Adrenal gland (tissue), 12 donors: Measurements from ENCODE around the gene KRT8. TPM values are rescaled to one million over a fixed set of nuclear protein-coding genes. Genes with fewer than 3 reads are reported as not detected.

Experiments
- DNase-seq, 7 donors: peaks; one replicate each; pipeline ENCODE4 v3.0.0-alpha.2; 2019 to 2020
- H3K27ac ChIP-seq, 5 donors: fragments of 200-600 bp; sonication (generic) in 4 of 5; 1 replicate in 3 of 5; 2 replicates in 2 of 5; pipeline versions ENCODE4 v1.5.1 to v1.8.0; 2016 to 2020; ENCODE audit warnings: mild to moderate bottlenecking in 1 of 5
- H3K27me3 ChIP-seq: fragments of 200-600 bp; 2 replicates; pipeline ENCODE4 v1.8.0; 2021
- H3K36me3 ChIP-seq, 2 donors: fragments of 200-600 bp; replicated peaks in 1 of 2; 1 replicate in 1 of 2; 2 replicates in 1 of 2; pipeline versions ENCODE4 v1.5.1 to v1.8.0; 2018 to 2022
- H3K4me1 ChIP-seq, 2 donors: fragments of 200-600 bp; replicated peaks in 1 of 2; 1 replicate in 1 of 2; 2 replicates in 1 of 2; pipeline versions ENCODE4 v1.5.1 to v1.8.0; 2018 to 2021
- H3K4me3 ChIP-seq, 4 donors: fragments of 200-600 bp; sonication (generic) in 3 of 4; one replicate each; pipeline ENCODE4 v1.5.1; 2016 to 2018
- H3K9me3 ChIP-seq, 3 donors: fragments of 200-600 bp; sonication (generic) in 1 of 3; replicated peaks in 1 of 3; 1 replicate in 2 of 3; 2 replicates in 1 of 3; pipeline versions ENCODE4 v1.5.1 to v1.8.0; 2016 to 2021
- POLR2A ChIP-seq, 2 donors: fragments of 450-650 bp; IDR thresholded peaks; one replicate each; pipeline ENCODE4 v1.6.1; 2017; ENCODE audit warnings: antibody characterized with exemption in 2 of 2, mild to moderate bottlenecking in 2 of 2, moderate library complexity in 1 of 2
- WGBS, 4 donors: extraction: QIAGEN DNeasy Blood & Tissue Kit in 2 of 4; methylation state at CpG; one replicate each; pipeline versions ENCODE4 v1.1.5 to v1.1.7; 2013 to 2017; 5-methylcytosine and 5-hydroxymethylcytosine counted together
- intact Hi-C, 2 donors: fragments of 100-400 bp; cut with DNase I; formaldehyde crosslinking; loops; one replicate each; pipeline versions ENCODE4 v1.14.1 to v1.15.0; 2022 to 2023
- polyA plus RNA-seq, 3 donors: library from polyadenylated mRNA; stranded (reverse); fragments of 200-250 nt in 2 of 3; fragments of 350-450 nt in 1 of 3; fragmentation: Illumina TruSeq in 1 of 3; extraction: RNeasy Lipid Tissue Mini Kit (QIAGEN cat#74804) in 1 of 3; gene quantifications; one replicate each; pipeline ENCODE4 v1.2.3, GENCODE V29; 2013 to 2014
- total RNA-seq, 9 donors: library from RNA; depleted of rRNA in 4 of 9; stranded (reverse); fragments of >200 nt in 4 of 9; fragments of 120-200 nt in 1 of 9; fragmentation: NEBNext Ultra II Directional in 1 of 9; extraction: Animal tissue kit (Norgen Biotek cat#: 25700) in 1 of 9; gene quantifications; one replicate each; pipeline versions ENCODE4 v1.1.0 to v1.2.4, GENCODE V29; 2013 to 2023
- TF ChIP-seq, protein P1 (sequence below), 6 experiments: fragments of 450-650 bp in 4 of 6; fragments of 200-600 bp in 2 of 6; sonication (generic) in 1 of 6; IDR thresholded peaks; 1 replicate in 5 of 6; 2 replicates in 1 of 6; pipeline versions ENCODE4 v1.5.1 to v1.8.0; 2016 to 2021; ENCODE audit warnings: antibody characterized with exemption in 6 of 6, mild to moderate bottlenecking in 2 of 6, moderate library complexity in 1 of 6
- donor health status: healthy with polysubstance abuse.
- donor health status: Bipolar disorder and iron deficiency.
- donor health status: DM: yes; HTN: yes; CAD: no.
- donor health status: DM: no; HTN: no; CAD: no.
- donor health status: DM: no; HTN: no; CAD: no.
- donor health status: DM: yes; HTN: yes; CAD: no.

Gene KRT8
- total and polyA plus RNA-seq, 12 donors = 13.3 to 198 (median 71.0) TPM

DNA sequence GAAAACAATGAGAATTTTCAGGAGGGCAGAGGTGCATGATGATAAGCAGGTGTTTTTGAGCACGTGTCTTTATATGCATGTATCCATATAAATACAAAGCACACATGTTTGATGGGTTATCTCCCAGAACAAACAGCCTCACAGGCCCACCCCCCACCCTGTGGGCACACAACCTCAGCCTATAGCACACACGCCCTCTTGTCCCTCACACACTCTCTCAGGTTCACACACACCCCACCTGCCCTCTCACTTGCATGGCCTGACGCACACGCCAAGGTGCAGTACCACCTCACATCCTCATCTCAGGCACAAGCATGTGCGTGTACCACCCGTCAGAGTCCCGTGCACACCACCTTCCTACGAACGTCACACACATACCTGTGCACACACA, 8.6 kb upstream of the KRT8 start:
- intact Hi-C loops = no loop called here
- H3K27me3 ChIP-seq = no peaks in the 10 kb centered on the region
- no peak overlapping the region for H3K4me3 ChIP-seq
- no peaks in the 10 kb centered on the region for H3K36me3 ChIP-seq
- H3K27ac ChIP-seq = no peak overlapping the region
- no peak for DNase-seq
- no peaks in the 10 kb centered on the region for H3K9me3 ChIP-seq
- TF ChIP-seq POLR2A (IDR thresholded peaks at IDR 0.05) = no peak
- TF ChIP-seq, protein P1, sequence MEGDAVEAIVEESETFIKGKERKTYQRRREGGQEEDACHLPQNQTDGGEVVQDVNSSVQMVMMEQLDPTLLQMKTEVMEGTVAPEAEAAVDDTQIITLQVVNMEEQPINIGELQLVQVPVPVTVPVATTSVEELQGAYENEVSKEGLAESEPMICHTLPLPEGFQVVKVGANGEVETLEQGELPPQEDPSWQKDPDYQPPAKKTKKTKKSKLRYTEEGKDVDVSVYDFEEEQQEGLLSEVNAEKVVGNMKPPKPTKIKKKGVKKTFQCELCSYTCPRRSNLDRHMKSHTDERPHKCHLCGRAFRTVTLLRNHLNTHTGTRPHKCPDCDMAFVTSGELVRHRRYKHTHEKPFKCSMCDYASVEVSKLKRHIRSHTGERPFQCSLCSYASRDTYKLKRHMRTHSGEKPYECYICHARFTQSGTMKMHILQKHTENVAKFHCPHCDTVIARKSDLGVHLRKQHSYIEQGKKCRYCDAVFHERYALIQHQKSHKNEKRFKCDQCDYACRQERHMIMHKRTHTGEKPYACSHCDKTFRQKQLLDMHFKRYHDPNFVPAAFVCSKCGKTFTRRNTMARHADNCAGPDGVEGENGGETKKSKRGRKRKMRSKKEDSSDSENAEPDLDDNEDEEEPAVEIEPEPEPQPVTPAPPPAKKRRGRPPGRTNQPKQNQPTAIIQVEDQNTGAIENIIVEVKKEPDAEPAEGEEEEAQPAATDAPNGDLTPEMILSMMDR (IDR thresholded peaks at IDR 0.05) = no peak
- H3K4me1 ChIP-seq = peaks cover 0 to 1% of the 10 kb centered on the region in 2 donors
- 86 to 95% (median 90%) methylated on average over 9 of the region's 9 CpGs for WGBS, 4 donors

DNA sequence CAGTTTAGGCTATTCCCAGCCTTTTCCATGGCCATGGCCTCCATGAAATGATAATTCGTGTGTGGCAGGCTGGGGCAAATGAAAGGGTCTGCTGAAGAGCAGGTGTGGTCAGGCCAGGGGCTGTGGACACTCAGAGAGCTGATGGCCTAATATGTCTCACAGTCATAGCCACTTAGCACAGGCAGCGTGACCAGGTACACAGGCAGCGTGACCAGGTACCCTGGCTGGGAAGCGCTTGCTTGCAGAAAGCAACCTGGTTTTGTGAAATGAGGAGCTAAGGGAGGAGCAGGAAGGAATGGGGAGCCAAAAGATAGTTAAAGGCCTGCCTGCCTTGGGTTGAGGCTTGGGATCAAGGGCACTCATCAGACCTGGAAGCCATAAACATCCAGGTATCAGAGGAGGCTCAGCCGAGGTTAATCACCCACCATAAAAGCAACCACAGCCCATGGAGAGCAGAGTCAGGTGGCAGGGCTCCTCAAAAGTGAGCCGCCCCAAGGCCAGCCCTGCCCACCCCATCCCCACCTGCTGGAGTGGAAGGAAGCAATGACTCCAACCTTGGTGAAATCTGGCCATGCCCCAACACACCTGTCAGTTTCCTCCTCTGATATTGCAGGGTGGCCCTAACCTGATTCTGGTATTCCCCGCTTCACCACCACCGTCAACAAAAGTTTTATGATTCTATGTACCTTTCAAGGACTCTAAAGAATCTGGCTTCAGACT, 8.0 kb upstream of the KRT8 start:
- WGBS, 4 donors = 84 to 94% (median 92%) methylated on average over 5 to 8 of the region's 8 CpGs
- H3K27ac ChIP-seq = no peak overlapping the region
- DNase-seq = no peak

DNA sequence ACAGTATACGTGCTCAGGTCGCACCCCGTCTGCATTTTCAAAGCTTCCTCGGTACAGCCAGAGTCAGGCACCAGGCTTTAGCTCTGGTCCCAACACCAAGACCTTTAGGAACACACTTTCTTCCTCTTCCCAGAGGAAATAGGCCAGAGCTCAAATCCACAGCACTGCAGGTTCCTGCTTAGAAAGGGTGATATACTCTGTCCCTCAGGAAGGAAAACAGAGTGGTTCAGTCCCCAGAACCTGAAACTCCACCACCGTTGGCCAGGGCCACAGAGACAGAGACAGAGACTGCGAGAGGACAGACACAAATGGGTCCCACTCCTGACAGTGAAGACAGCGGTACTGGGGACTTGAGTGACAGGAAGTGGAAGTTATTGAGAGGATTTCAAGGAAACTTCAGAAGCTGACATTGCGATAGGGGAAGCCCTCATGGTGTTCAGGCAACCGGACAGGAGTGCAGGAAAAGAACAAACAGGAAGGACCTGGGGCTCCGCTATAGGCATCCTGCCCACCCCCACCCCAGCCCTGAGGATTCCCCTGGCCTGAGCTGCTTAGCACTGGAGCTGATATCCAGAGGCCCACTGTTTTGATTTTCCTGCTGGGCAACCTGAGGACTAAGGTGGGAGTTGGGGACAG, 5.5 kb upstream of the KRT8 start:
- Histone ChIP-seq H3K9me3 (no peaks in the 10 kb centered on the region), H3K4me3 (no peak overlapping the region), H3K4me1 (peaks cover 13 to 15% of the 10 kb centered on the region in 2 donors), H3K27ac (no peak overlapping the region), H3K36me3 (no peaks in the 10 kb centered on the region), H3K27me3 (no peaks in the 10 kb centered on the region)
- 74 to 79% (median 77%) methylated on average over 10 of the region's 10 CpGs for WGBS, 4 donors
- DNase-seq = no peak
- intact Hi-C loops = no loop called here
- no peak for TF ChIP-seq POLR2A (IDR thresholded peaks at IDR 0.05)
- TF ChIP-seq, protein P1 (IDR thresholded peaks at IDR 0.05) = no peak

More for the DNA sequence above, 8.0 kb upstream of the KRT8 start:
- Histone ChIP-seq H3K4me1 (peaks cover 5% of the 10 kb centered on the region in 2 donors), H3K4me3 (no peak overlapping the region), H3K36me3 (no peaks in the 10 kb centered on the region), H3K9me3 (no peaks in the 10 kb centered on the region), H3K27me3 (no peaks in the 10 kb centered on the region)
- intact Hi-C loops = no loop called here
- TF ChIP-seq, protein P1 (IDR thresholded peaks at IDR 0.05) = no peak
- TF ChIP-seq POLR2A (IDR thresholded peaks at IDR 0.05) = no peak

DNA sequence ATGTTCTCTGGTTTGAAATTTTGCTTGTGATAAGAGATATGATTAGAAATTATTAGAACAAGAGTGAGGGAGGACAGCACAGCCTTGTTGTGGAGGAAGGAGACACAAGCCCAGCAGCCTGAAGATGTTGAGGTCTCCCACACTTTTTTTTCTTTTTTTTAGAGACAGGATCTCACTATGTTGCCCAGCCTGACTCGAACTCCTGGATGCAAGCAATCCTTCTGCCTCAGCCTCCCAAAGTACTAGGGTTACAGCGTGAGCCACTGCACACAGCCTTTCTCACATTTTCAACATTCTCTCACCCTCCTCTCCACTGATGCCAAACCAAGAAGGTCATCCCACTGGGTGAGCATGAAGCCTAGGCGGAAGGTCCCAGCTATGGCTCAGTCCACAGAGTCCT, 4.9 kb upstream of the KRT8 start:
- TF ChIP-seq, protein P1 (IDR thresholded peaks at IDR 0.05) = no peak
- no peak for TF ChIP-seq POLR2A (IDR thresholded peaks at IDR 0.05)
- no peak for DNase-seq
- Histone ChIP-seq H3K9me3 (no peaks in the 10 kb centered on the region), H3K4me3 (no peak overlapping the region), H3K36me3 (no peaks in the 10 kb centered on the region), H3K4me1 (peaks cover 13 to 15% of the 10 kb centered on the region in 2 donors), H3K27ac (no peak overlapping the region), H3K27me3 (no peaks in the 10 kb centered on the region)
- intact Hi-C loops = no loop called here
- 91 to 95% (median 93%) methylated on average over 3 of the region's 3 CpGs for WGBS, 4 donors
